NT2/D1 (cell line): ENCODE measurements around the gene CIAO2B.

Experiments used
- DNase-seq: peaks from one replicate; pipeline ENCODE4 v3.0.0-alpha.2; 2011; ENCODE audit warnings: low read depth, low spot score
- H3K27me3 ChIP-seq: 2 replicates; pipeline ENCODE4 v1.6.0; 2011; ENCODE audit warnings: mild to moderate bottlenecking; ENCODE audit not compliant: insufficient read length, insufficient read depth
- H3K36me3 ChIP-seq: 2 replicates; pipeline ENCODE4 v1.6.1; 2011; ENCODE audit warnings: mild to moderate bottlenecking, low read length, mixed read lengths; ENCODE audit not compliant: insufficient read depth, insufficient read length
- H3K4me1 ChIP-seq: 2 replicates; pipeline ENCODE4 v1.5.1; 2011; ENCODE audit not compliant: insufficient read depth, insufficient read length
- H3K4me3 ChIP-seq: 2 replicates; pipeline ENCODE4 v1.5.1; 2011; ENCODE audit warnings: low read depth; ENCODE audit not compliant: insufficient read length
- H3K9ac ChIP-seq: 2 replicates; pipeline ENCODE4 v1.6.0; 2011; ENCODE audit warnings: low read depth; ENCODE audit not compliant: insufficient read length
- H3K9me3 ChIP-seq: 2 replicates; pipeline ENCODE4 v1.5.1; 2011; ENCODE audit warnings: mild to moderate bottlenecking, low read length; ENCODE audit not compliant: insufficient read depth
- SUZ12 ChIP-seq: IDR thresholded peaks from 2 replicates; pipeline ENCODE4 v1.6.1; 2011; ENCODE audit not compliant: insufficient read length, insufficient read depth; ENCODE audit errors: extremely low read depth
- YY1 ChIP-seq: IDR thresholded peaks from 2 replicates; pipeline ENCODE4 v1.6.1; 2011; ENCODE audit not compliant: insufficient read length, insufficient read depth
- ZNF274 ChIP-seq: IDR thresholded peaks from 2 replicates; pipeline ENCODE4 v1.6.1; 2011; ENCODE audit warnings: mild to moderate bottlenecking, low read depth, low read length

The CIAO2B gene

DNA sequence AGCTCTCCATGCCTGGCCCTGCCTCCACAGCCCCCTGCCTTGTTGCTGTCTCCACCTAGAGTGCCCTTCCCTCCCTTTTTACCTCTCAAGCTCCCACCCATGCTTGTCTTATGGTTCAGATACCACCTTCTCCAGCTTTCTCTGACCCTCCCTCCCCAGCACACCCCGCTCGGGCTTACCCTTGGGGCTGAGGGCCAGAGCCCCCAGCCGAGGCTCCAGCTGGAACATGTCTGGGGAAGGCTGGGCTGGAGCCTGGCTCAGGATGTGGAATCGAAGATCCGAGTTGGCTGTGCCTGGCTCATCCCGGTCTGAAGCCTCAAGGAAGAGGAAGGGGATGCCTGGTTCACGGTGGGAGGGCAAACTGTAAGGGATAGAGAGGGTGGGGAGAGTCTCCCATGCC, 19.2 kb downstream of the CIAO2B start:
- peaks cover 11% of the 10 kb centered on the region for H3K4me1 ChIP-seq

GRCh38 chr16:66914541-66914940, 19.7 kb downstream of the CIAO2B start:
- Histone ChIP-seq H3K4me1 (peaks cover 6% of the 10 kb centered on the region), H3K27me3 (peaks cover 6% of the 10 kb centered on the region), H3K9ac (no peak overlapping the region), H3K4me3 (no peak overlapping the region), H3K36me3 (no peaks in the 10 kb centered on the region), H3K9me3 (no peaks in the 10 kb centered on the region)
- no peak for DNase-seq
- TF ChIP-seq ZNF274 (no peak), YY1 (no peak), SUZ12 (no peak)

More for the DNA sequence above, 19.2 kb downstream of the CIAO2B start:
- peaks cover 10% of the 10 kb centered on the region for H3K27me3 ChIP-seq
- no peak overlapping the region for H3K9ac ChIP-seq
- H3K4me3 ChIP-seq = no peak overlapping the region
- no peak for TF ChIP-seq YY1
- no peak for TF ChIP-seq SUZ12
- no peak for TF ChIP-seq ZNF274
- no peaks in the 10 kb centered on the region for H3K36me3 ChIP-seq
- DNase-seq = no peak
- H3K9me3 ChIP-seq = no peaks in the 10 kb centered on the region

DNA sequence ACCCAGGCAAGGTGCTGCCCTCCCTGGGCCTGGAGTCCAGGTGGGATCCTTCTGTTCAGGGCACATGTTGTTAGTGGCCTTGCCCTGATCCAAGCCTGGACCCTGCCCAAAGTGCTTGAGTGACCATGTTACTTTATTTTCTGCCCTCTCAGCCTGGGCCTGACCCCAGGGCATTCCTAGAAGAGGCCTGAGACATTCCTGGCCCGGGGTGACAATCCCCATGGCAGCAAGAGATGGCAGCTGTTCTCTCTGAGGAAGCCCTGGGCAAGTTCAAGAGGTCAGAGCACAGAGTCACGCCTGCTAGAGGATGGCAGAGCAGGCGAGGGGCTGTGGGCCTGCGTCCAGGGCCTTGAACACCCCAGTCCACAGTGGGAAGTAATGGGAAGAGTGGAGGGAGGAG, 20.5 kb downstream of the CIAO2B start:
- no peak for DNase-seq
- no peaks in the 10 kb centered on the region for H3K9me3 ChIP-seq
- TF ChIP-seq ZNF274 = no peak
- TF ChIP-seq YY1 = no peak
- no peak for TF ChIP-seq SUZ12
- no peaks in the 10 kb centered on the region for H3K36me3 ChIP-seq
- H3K27me3 ChIP-seq = peaks cover 6% of the 10 kb centered on the region
- H3K4me3 ChIP-seq = no peak overlapping the region
- peaks cover 1% of the 10 kb centered on the region for H3K4me1 ChIP-seq
- no peak overlapping the region for H3K9ac ChIP-seq

GRCh38 chr16:66913081-66913480, 21.1 kb downstream of the CIAO2B start:
- no peak for TF ChIP-seq SUZ12
- no peak for TF ChIP-seq YY1
- no peak for TF ChIP-seq ZNF274
- DNase-seq = no peak
- peaks cover 6% of the 10 kb centered on the region for H3K27me3 ChIP-seq
- H3K4me1 ChIP-seq = no peaks in the 10 kb centered on the region
- H3K9ac ChIP-seq = no peak overlapping the region
- H3K36me3 ChIP-seq = no peaks in the 10 kb centered on the region
- H3K4me3 ChIP-seq = no peak overlapping the region
- H3K9me3 ChIP-seq = no peaks in the 10 kb centered on the region

DNA sequence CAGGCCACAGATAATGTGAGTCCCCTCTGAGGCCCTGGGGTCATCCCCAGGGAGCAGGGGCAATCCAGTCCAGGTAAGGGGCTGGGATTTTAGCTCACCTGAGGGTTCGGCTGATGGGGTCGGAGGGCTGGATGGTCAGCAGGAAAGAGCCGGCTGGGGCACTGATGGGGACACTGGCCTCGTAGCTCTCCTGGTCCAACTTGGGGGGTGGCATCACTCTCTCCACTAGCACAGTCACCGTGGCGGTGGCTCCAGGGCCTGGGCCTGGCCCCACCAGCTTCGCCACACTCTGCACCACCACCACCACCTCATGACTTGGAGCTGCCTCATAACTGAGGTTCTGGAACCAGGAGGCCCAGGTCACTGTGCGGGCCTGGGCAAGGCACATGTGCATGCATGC, 22.4 kb downstream of the CIAO2B start:
- TF ChIP-seq ZNF274 (no peak), YY1 (no peak), SUZ12 (no peak)
- H3K4me3 ChIP-seq = no peak overlapping the region
- no peak overlapping the region for H3K9ac ChIP-seq
- H3K9me3 ChIP-seq = no peaks in the 10 kb centered on the region
- no peaks in the 10 kb centered on the region for H3K4me1 ChIP-seq
- no peak for DNase-seq
- no peaks in the 10 kb centered on the region for H3K36me3 ChIP-seq
- H3K27me3 ChIP-seq = peaks cover 6% of the 10 kb centered on the region

GRCh38 chr16:66911112-66911511, 23.1 kb downstream of the CIAO2B start:
- no peaks in the 10 kb centered on the region for H3K36me3 ChIP-seq
- no peak overlapping the region for H3K9ac ChIP-seq
- TF ChIP-seq SUZ12 (no peak), YY1 (no peak), ZNF274 (no peak)
- H3K27me3 ChIP-seq = peaks cover 5% of the 10 kb centered on the region
- no peaks in the 10 kb centered on the region for H3K4me1 ChIP-seq
- no peak overlapping the region for H3K4me3 ChIP-seq
- no peaks in the 10 kb centered on the region for H3K9me3 ChIP-seq
- no peak for DNase-seq

- H3K9me3 ChIP-seq = no peaks in the 10 kb centered on the region
- peaks cover 6% of the 10 kb centered on the region for H3K4me1 ChIP-seq
- H3K9ac ChIP-seq = no peak overlapping the region
- no peak for DNase-seq
- peaks cover 2% of the 10 kb centered on the region for H3K27me3 ChIP-seq
- no peak for TF ChIP-seq SUZ12
- no peak for TF ChIP-seq ZNF274
- no peaks in the 10 kb centered on the region for H3K36me3 ChIP-seq
- H3K4me3 ChIP-seq = no peak overlapping the region
These were observed 23.8 kb downstream of the CIAO2B start for GRCh38 chr16:66910175-66910940.
